ENCODE measurements around the gene DRC7.

Gene DRC7

DNA sequence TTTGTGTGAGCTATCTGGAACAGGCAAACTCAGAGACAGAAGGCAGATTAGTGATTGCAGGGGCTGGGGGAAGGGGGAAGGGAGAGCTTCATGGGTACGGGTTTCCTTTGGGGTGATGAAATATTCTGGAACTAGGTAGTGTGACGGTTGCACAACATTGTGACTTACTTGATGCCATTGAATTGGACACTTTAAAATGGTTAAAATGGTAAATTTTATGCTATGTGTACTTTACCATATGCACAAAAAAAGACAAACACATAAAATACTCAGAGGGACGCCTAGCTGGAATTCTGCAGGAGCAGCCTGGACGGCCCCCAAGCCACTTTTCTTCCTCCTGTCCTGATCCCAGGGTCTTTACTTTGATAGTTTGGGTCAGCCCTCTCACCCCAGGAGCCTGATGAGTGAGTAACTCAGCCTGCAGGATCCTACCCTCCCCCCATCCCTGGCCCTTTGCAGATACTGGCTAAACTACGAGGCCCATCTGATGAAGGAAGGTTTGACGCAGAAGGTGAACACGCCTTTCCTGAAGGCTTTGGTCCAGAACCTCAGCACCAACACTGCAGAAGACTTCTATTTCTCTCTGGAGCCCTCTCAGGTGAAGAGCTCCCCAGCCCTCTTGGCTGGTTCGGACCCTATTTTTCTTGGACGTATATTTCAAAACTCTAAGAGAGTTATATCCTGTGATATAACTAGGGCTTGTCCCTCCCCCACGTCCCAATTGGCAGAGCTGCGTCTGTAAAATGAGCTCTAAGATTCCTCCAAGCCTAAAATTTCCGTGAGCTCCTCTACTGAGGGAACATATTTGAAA lies 18.7 kb upstream of the DRC7 start:
- no peak for DNase-seq (ENCODE audit: low read depth in 2 of 2, low spot score in 1 of 2)

DNA sequence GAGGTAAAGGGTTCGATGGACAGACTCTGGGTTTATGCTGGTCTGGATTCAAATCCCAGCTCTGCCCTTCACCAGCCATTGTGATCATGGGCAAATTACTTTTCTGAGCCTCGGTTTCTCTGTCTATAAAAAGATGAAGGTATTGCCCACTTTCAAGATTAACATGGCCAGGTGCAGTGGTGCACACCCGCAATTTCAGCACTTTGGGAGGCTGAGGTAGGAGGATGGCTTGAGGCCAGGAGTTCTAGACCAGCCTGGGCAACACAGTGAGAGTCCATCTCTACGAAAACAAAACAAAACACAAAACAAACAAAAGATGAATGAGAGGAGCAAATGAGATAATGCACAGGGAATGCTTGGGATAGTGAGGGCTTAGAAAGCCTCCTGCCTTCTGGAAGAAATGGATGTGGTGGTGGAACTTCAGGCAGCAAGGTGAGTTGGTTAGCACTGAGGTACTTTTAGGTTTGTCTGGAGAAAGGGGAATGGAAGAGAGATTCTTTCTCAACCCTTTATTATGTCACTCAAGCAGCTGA lies 18.0 kb upstream of the DRC7 start:
- no peak for DNase-seq (ENCODE audit: low read depth in 2 of 2, low spot score in 1 of 2)

DNA sequence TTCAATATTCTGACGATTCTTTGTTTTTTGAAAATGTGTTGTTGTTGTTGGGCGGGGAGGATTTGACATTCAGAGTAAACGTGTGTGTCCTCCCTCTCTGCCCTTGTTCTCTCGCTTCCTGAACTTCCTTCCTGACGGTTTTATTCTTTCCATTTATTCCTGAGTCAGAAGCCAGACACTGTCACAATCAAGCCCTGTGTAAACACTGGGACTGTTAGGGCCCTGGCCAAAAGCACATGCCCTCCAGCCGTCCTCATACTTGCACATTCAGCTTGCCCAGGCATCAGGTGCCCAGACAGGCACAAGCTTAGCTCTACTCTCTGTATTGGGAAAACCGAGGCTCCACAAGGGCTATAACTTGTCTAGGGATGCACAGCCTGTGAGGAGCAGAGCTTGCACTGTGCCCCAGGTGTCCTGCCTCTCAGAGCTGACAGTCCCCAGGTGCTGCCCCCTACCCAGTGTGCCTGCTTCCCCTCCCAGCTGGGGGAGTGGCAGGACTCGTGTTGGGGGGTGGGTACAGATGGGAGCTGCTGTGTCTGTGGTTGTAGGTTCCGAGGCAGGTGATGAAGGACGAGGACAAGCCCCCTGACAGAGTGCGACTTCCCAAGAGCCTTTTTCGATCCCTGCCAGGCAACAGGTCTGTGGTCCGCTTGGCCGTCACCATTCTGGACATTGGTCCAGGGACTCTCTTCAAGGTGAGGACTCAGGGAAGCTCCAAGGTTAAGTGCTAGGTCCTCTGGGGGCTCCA lies 16.8 kb upstream of the DRC7 start:
- DNase-seq (ENCODE audit: low read depth in 2 of 2, low spot score in 1 of 2), result no peak

DNA sequence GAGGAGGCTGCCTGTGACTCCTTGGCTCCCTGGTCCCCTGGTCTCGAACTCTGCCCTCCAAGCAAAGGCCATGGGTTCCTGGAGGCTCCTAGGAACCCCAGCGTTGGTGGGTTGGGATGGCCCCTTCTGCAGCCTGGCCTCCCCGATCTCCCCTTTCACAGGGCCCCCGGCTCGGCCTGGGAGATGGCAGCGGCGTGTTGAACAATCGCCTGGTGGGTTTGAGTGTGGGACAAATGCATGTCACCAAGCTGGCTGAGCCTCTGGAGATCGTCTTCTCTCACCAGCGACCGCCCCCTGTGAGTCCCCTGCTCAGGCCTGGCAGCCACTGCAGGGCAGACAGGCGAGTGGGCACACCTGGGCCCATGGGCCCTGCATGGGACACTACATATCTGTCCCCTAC lies 15.6 kb upstream of the DRC7 start:
- no peak for DNase-seq (ENCODE audit: low read depth in 2 of 2, low spot score in 1 of 2)

DNA sequence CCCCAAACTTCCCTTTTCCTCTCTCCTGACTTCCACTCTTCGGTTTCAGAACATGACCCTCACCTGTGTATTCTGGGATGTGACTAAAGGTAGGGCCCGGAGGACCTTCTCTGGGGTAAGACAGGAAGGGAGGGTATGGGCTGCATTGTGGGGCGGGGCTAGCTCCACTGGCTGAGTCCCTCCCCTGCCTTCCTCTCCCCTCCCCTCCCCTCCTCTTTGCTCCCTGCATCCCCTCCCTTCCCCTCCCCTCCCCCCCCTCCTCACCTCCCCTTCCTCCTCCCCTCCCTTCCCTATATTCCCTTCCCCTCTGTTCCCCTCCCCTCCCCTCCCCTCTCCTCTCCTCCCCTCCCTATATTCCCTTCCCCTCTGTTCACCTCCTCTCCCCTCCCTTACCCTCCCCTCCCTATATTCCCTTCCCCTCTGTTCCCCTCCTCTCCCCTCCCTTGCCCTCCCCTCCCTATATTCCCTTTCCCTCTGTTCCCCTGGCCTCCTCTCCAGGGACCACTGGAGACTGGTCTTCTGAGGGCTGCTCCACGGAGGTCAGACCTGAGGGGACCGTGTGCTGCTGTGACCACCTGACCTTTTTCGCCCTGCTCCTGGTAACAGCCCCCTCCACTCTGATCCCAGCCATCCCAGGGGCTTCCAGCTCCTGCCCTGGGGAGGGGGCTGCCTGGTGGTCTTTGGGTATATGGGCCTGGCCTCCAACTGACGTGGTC lies 14.7 kb upstream of the DRC7 start:
- no peak for DNase-seq (ENCODE audit: low read depth in 2 of 2, low spot score in 1 of 2)

DNA sequence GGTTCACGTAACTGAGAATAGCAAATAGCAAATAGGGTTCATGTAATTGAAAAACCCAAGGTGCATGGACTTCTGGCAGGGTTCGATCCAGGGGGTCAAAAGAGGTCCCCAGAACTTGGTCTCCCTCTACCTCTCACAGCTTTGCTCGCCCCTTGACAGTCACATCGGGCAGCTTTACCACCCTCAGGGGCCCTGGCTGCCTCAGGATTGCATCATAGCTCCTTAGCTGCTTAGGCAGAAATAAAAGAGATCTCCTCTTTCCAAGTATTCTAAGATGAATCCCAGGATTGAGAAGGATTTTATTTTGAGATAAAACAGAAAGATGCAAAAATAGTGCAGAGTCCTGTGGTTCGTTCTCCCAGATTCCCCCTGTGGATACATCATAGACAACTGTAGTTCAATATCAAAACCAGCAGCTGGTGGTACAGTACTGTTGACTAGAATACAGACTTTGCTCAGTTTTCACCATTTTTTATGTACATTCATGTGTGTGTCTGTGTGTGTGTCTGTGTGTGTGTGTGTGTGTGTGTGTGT lies 13.7 kb upstream of the DRC7 start:
- DNase-seq (ENCODE audit: low read depth in 2 of 2, low spot score in 1 of 2), result no peak

DNA sequence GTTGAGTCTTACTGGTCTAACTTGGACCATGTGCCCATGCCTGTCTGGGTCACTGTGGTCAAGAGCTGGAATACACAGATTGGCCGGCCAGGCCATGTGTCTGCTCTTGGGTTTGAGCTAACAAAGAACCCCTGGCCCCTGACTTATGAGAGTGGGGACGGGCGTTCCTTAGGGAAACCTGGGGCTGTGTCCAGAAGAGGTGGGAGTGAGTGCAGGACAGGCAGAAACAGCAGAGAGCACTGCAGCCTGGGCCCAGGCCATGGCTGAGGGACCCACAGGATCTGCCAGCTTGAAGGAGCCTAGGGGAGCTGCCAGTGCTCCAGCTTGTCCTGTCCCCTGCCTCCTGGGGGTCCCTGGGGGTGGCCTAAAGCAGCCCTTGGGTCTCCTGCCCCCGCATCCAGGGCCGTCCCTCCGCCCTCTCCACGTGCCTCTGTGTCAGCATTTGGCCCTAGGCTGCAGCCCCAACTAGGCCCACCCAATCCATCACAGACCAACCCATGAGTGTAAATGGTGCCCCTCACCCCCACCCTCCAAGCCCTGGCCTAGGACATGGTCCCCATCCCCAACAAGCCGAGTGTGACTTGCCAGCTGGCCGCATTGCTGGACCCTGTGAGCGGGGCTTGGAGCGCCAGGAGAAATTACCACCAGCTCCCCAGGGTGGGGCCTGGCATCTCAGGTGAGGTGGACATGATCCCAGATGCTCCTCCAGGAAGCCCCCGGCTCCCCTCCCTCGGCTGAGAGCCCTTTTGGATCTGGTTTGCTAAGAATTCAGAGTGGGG lies 12.5 kb upstream of the DRC7 start:
- DNase-seq (ENCODE audit: low read depth in 2 of 2, low spot score in 1 of 2), result no peak

DNA sequence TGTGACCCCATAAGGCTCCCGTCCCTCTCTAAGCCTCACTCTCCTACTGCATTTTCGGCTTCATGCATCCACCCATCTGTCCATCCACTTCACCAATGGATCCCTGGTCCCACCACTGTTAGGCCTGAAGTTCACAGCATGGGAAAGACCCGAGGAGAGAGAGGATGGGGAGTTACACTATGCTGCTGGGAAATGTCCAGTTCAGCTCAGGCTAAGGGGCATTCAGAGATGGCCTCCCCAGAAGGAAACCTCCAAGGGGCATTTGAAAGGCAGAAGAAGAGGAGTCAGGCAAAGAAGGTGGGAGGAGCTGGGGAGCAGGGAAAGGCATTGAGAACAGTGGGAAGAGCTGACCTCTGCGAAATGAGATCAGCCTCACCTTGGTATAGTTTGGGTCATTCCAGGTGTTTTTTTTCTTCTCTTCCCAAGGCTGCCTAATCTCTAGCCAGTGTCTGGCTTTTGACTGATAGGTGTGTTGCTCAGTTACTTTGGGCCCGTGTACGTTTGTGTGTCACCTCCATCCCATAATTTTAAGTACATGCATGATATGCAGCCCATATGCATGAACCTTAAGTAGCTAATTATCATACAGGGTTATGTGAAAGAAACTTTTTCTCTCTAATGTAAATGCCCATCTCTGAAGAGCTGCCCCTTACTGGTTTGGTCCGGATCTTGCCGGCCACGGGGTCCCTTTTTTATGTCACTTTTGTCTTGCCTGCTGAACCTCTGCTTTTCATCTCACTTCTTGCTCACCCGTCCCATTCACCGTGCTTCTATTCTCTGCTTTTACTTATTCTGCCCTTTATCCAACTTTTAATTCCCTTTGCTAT lies 11.6 kb upstream of the DRC7 start:
- no peak for DNase-seq (ENCODE audit: low read depth in 2 of 2, low spot score in 1 of 2)

DNA sequence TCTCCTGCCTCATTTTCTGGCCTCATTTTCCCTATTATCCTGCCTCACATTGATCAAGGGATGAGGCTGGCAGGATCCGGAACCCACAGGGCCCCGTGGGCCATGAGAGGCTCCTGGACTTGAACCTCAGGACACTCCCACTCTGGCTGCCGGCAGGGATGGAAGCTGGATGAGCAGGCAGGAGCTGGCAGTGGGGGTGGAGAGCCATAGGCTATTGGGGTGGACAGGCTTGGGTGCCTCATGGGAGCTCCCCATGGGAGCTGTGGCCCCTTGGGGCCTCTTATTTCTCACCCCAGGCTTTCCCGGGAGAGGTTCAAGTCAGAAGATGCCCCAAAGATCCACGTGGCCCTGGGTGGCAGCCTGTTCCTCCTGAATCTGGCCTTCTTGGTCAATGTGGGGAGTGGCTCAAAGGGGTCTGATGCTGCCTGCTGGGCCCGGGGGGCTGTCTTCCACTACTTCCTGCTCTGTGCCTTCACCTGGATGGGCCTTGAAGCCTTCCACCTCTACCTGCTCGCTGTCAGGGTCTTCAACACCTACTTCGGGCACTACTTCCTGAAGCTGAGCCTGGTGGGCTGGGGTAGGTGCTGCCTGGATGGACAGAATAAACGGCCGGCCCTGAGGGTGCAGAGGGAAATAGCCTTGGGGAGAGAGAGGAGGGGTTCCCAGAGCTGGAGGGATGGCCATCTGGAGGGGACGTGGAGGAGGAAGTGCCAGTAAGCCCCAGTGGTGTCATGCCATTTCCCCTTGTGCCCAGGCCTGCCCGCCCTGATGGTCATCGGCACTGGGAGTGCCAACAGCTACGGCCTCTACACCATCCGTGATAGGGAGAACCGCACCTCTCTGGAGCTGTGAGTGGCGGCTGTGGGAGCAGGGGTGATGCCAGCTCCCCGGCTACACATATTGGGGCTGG lies 10.7 kb upstream of the DRC7 start:
- no peak for DNase-seq (ENCODE audit: low read depth in 2 of 2, low spot score in 1 of 2)

DNA sequence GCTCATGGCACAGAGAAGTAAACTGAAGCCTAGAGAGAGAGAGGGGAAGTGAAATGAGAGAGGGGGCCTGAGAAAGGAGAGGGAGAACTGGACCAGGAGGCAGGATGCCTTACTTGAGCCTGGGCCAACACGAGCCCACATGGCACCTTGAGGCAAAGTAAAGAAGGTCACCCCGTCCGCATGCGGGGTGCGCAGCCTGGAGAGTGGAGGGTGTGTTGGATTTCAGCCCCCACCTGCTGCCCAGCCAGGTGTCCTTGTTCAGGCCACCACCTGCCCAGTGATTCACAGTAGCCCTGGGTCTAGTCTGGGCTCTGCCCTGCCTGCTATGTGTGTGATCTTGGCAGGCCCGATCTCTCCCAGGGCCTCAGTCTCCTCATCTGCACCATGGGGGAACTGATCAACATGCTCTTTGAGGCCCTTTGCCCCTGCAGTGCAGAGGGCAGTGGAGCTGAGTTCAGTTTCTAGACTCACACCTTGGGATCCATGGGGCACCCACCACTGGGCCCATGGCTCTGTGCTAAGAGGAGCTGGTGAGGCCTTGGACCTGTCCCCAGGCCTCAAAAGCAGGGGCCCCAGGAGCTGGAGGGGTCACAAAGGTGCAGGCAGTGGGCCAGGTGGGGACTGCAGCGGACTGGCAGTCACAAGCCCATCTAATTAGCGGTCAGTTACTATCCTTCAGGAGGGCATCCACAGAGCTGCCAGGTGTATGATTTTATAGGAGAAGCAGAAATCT lies 9.8 kb upstream of the DRC7 start:
- no peak for DNase-seq (ENCODE audit: low read depth in 2 of 2, low spot score in 1 of 2)

DNA sequence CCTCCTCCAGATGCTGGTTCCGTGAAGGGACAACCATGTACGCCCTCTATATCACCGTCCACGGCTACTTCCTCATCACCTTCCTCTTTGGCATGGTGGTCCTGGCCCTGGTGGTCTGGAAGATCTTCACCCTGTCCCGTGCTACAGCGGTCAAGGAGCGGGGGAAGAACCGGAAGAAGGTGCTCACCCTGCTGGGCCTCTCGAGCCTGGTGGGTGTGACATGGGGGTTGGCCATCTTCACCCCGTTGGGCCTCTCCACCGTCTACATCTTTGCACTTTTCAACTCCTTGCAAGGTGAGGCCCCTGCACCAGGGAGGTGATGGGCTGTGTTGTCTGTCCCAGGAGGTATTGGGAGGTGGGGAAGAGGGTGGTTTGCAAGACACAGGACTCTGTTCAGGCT lies 9.0 kb upstream of the DRC7 start:
- no peak for DNase-seq (ENCODE audit: low read depth in 2 of 2, low spot score in 1 of 2)

DNA sequence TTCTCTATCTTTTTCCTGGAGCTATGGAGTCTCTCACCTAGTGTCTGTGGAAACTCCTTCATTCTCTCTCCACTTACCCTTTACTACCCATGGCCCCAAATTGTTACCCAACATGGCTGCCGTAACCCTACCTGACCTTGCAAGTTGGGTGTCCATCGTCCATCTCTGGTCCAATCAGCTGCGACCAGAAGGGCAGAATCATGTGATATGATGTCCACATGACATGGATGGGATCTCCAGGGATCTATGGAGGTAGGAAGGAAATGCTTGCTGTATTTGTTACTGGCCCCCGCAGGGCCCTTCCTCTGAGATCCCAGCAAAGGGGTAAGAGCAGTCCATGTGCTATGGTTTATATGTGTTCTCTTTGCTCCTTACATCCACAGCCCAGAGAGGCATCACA lies 8.0 kb upstream of the DRC7 start:
- DNase-seq (ENCODE audit: low read depth in 2 of 2, low spot score in 1 of 2), result no peak

DNA sequence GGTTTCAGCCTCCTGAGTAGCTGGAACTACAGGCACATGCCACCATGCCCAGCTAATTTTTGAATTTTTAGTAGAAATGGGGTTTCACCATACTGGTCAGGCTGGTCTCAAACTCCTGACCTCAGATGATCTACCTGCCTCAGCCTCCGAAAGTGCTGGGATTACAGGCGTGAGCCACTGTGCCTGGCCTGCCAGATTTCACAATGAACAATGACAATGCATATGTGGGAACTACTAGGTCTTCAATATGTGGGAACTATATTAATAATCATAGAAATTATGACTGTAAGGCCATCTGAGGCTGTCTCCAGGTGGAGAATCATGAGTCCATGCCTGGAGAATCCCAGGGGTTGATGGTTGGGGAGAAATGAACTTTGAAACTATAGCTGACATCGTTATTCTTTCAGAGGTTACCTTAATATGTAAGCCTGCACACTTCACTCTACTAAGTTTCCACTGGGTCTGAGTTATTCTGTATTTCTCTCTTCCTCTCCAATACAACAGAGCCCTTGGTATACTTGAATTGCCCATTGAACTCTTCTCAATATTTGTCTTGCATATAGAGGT lies 7.2 kb upstream of the DRC7 start:
- DNase-seq (ENCODE audit: low read depth in 2 of 2, low spot score in 1 of 2), result no peak

DNA sequence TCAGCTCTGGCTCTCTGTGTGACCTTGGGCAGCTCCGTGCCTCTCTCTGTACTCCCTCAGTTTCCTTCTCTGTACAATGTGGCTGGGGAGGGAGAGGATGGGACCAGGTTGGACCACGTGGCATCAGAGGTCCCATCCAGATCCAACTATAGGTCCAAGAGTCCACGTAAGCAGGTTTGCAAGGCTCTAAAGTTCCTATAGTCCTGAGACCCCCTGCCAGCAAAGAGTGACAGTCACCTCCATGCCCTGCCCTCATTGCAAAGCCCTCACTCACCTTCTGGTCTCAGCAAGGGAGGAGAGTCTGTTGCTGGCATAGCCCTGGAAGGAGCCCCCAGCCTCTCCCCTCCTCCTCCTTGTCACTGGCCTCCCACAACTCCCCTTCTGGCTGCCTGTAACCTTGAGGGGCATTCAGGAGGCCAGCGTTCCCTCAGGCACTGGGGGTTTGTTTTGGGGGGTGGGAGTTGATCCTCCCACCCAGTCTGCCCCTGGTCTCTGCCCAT lies 6.1 kb upstream of the DRC7 start:
- no peak for DNase-seq (ENCODE audit: low read depth in 2 of 2, low spot score in 1 of 2)

DNA sequence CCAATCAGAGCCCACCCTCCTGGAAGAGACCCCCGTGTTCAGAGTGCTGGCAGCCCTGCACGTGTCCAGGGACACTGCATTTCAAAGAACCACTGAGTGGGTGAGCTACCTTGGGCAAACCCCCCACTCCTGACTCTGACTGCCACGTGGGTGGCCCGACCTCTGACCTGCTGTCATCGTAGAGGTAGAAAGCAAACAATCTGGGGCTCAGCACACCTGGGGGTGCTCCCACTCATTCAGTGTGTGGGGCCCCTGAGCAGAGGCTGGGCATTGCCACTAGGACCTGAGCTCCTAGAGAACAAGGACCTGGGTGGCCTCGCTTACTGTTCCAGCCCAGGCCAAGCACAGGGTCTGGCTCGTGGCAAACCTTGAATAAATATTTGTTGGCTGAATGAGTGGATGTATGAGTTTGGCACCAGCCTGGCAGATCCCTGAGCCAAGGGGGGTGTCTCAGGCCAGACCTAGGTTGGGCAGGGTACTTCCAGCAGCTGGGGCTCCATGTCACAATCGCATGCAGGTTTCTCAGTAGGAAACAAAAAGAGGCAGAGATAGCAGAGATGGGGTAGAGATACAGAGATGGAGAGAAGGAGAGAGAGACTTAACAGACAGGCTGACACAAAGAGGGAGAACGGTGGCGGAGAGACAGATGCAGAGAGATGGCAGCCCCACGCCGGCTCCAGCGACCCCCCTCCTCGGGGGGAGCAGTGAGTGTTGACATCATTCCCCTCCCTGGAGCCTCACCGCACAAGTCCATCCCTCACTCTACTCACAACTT lies 5.4 kb upstream of the DRC7 start:
- DNase-seq (ENCODE audit: low read depth in 2 of 2, low spot score in 1 of 2), result no peak

DNA sequence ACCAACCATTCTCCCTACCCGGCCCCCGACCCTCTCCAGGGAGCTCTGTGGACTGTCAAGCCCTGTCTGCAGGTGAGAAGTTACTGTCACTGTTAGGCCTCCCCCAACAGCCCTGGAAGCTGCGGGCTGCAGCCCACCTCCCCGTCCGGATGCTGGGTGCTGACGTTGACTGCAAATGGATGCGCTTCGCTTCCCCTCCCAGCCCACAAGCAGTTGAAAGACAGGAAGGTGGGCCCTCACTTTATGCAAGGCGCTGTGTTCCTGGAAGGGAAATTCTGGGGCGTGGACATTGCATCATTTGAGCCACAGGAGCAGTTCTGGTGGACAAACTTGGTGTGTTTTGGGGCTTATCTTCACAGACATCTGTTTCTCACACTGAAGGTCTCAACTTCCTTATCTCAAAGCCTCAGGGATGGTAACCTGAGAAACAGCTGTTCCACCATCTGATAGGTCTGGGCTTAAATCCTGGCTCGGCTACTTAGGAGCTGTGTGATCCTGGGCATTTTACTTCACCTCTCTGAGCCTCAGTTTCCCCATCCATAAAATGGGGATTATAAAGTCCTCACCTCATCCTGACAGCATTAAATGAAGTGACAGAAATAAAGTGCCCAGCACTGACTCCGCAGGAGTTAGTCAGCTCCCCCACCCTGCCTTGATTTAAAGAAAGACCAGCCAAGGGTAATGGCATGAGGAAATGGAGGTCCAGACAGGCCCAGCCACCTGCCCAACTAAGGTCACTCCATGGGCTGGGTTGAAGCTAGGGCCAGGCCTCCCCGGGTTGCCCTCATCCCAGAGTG lies 4.6 kb upstream of the DRC7 start:
- peak in 1 of 2 donors; percentile 7 for DNase-seq (ENCODE audit: low read depth in 2 of 2, low spot score in 1 of 2)

Measured in stimulated activated CD8-positive, alpha-beta memory T cell treated with anti-CD3 and anti-CD28 coated beads, Interleukin-4, amount 100 ng/mL, for 1 hour (primary cell).